GM12878 (cell line): ENCODE measurements around the gene NKD2. TPM values are rescaled to one million over a fixed set of nuclear protein-coding genes. Genes with fewer than 3 reads are reported as not detected.

Experiments used
- ATAC-seq: fragments of 200-7000 bp; cut with Tn5 transposase; 3 replicates; pipeline ENCODE4 v1.9.1; 2020; ENCODE audit warnings: mild to moderate bottlenecking, moderate library complexity
- BruUV-seq: library from RNA; stranded (reverse); fragments of 400-500 nt; replicated peaks from 2 replicates; lab custom pipeline; 2021; lab: Mats Ljungman, UMichigan
- CTCF ChIA-PET: fragments of 300-600 bp; sonication (Branson Sonifier 250); formaldehyde crosslinking; extraction: SDS; loops from one replicate; lab custom pipeline; 2021; ENCODE audit warnings: inconsistent platforms; lab: Yijun Ruan, JAX
- POLR2A ChIA-PET: fragments of 350-600 bp; formaldehyde crosslinking; extraction: SDS; loops from one replicate; lab custom pipeline; 2021; ENCODE audit warnings: inconsistent platforms; lab: Charles Lee
- RAD21 ChIA-PET: fragments of 300-600 bp; sonication (Branson Sonifier 250); formaldehyde crosslinking; loops from one replicate; lab custom pipeline; 2023; ENCODE audit warnings: antibody characterized with exemption; ENCODE audit not compliant: unreplicated experiment; lab: Charles Lee
- SMC1A ChIA-PET: fragments of 300-600 bp; sonication (Branson Sonifier 250); formaldehyde crosslinking; loops from one replicate; lab custom pipeline; 2023; ENCODE audit not compliant: unreplicated experiment, uncharacterized antibody; lab: Charles Lee
- DNase-seq: peaks from one replicate; pipeline ENCODE4 v3.0.0-alpha.2; 2011; ENCODE audit warnings: low read depth, low spot score
- FAIRE-seq: peaks from 3 replicates; lab custom pipeline; 2011; peaks lifted over from hg19 to GRCh38; lab: Jason Lieb, UNC
- H2AFZ ChIP-seq: 2 replicates; pipeline ENCODE4 v1.6.0; 2011; ENCODE audit warnings: low read depth, low read length, control low read depth; ENCODE audit not compliant: control insufficient read depth
- H3K27ac ChIP-seq: 2 replicates; pipeline ENCODE4 v1.5.1; 2011; ENCODE audit warnings: control low read depth; ENCODE audit not compliant: control insufficient read depth, insufficient read depth
- H3K27me3 ChIP-seq, 2 experiments: replicated peaks in 1 of 2; 2 replicates each; pipeline versions ENCODE4 v1.6.0 to v1.6.1; 2011; ENCODE audit warnings: low read length in 1 of 2; ENCODE audit not compliant: control insufficient read depth in 2 of 2, insufficient read depth in 2 of 2
- H3K36me3 ChIP-seq, 2 experiments: 2 replicates each; pipeline ENCODE4 v1.5.1; 2011; ENCODE audit warnings: low read length in 1 of 2; ENCODE audit not compliant: control insufficient read depth in 2 of 2, insufficient read depth in 2 of 2
- H3K4me1 ChIP-seq: 2 replicates; pipeline ENCODE4 v1.6.1; 2011; ENCODE audit warnings: mild to moderate bottlenecking, low read length, moderate library complexity, mixed read lengths; ENCODE audit not compliant: control insufficient read depth, insufficient read depth
- H3K4me2 ChIP-seq: 2 replicates; pipeline ENCODE4 v1.6.0; 2011; ENCODE audit warnings: control low read depth; ENCODE audit not compliant: control insufficient read depth, insufficient read depth
- H3K4me3 ChIP-seq: fragments of 200-600 bp; sonication (generic); 2 replicates; pipeline ENCODE4 v1.5.1; 2016
- H3K79me2 ChIP-seq: 2 replicates; pipeline ENCODE4 v1.6.0; 2011; ENCODE audit warnings: low read length; ENCODE audit not compliant: control insufficient read depth, insufficient read depth
- H3K9ac ChIP-seq: 2 replicates; pipeline ENCODE4 v1.8.0; 2011; ENCODE audit warnings: low read length, control low read depth, mixed read lengths; ENCODE audit not compliant: control insufficient read depth, insufficient read depth
- H3K9me3 ChIP-seq: replicated peaks from 3 replicates; pipeline ENCODE4 v1.5.1; 2011; ENCODE audit warnings: mild to moderate bottlenecking, low read length; ENCODE audit not compliant: control insufficient read depth, insufficient read depth
- H4K20me1 ChIP-seq: 2 replicates; pipeline ENCODE4 v1.6.0; 2011; ENCODE audit not compliant: control insufficient read depth, insufficient read depth
- CHD4 ChIP-seq: fragments of 200-600 bp; sonication (generic); IDR thresholded peaks from 2 replicates; pipeline ENCODE4 v1.6.1; 2016; ENCODE audit warnings: mild to moderate bottlenecking
- DPF2 ChIP-seq: fragments of 450-650 bp; IDR thresholded peaks from 2 replicates; pipeline ENCODE4 v1.6.1; 2017; ENCODE audit warnings: mild to moderate bottlenecking
- HDAC6 ChIP-seq: fragments of 200-600 bp; sonication (generic); IDR thresholded peaks from one replicate; pipeline ENCODE4 v1.8.0; 2017; ENCODE audit warnings: antibody characterized with exemption; ENCODE audit not compliant: unreplicated experiment
- HSF1 ChIP-seq: fragments of 150-350 bp; IDR thresholded peaks from 2 replicates; pipeline ENCODE4 v1.6.1; 2014; ENCODE audit warnings: mild to moderate bottlenecking, low read depth, low read length
- NFYB ChIP-seq: IDR thresholded peaks from 2 replicates; pipeline ENCODE4 v1.6.1; 2011; ENCODE audit warnings: low read depth, mild to moderate bottlenecking, low read length, improper control_type of control experiment, moderate library complexity; ENCODE audit not compliant: insufficient read depth
- POLR2AphosphoS2 ChIP-seq: IDR thresholded peaks from 2 replicates; pipeline ENCODE4 v1.6.1; 2011; ENCODE audit warnings: low read depth, mild to moderate bottlenecking, low read length, improper control_type of control experiment, moderate library complexity
- POLR2AphosphoS5 ChIP-seq: IDR thresholded peaks from 2 replicates; pipeline ENCODE4 v1.6.1; 2011; ENCODE audit warnings: mild to moderate bottlenecking, low read length, inconsistent platforms
- POU2F2 ChIP-seq: IDR thresholded peaks from 3 replicates; pipeline ENCODE4 v1.6.1; 2011; ENCODE audit warnings: low read depth, mild to moderate bottlenecking, low read length, borderline replicate concordance
- RB1 ChIP-seq: fragments of 450-650 bp; formaldehyde crosslinking; IDR thresholded peaks from 2 replicates; pipeline ENCODE4 v1.6.1; 2017; ENCODE audit warnings: mild to moderate bottlenecking, borderline replicate concordance
- RFX5 ChIP-seq: IDR thresholded peaks from 2 replicates; pipeline ENCODE4 v1.6.1; 2011; ENCODE audit warnings: low read depth, low read length, improper control_type of control experiment
- RUNX3 ChIP-seq: IDR thresholded peaks from 2 replicates; pipeline ENCODE4 v1.6.1; 2012; ENCODE audit warnings: low read length, inconsistent platforms
- SMAD1 ChIP-seq: fragments of 450-650 bp; IDR thresholded peaks from 2 replicates; pipeline ENCODE4 v1.6.1; 2018; ENCODE audit warnings: mild to moderate bottlenecking, low read depth; ENCODE audit not compliant: partially characterized antibody
- USF1 ChIP-seq: IDR thresholded peaks from 2 replicates; pipeline ENCODE4 v1.6.1; 2011; ENCODE audit warnings: borderline replicate concordance, low read depth, mild to moderate bottlenecking, moderate library complexity, mixed read lengths, low read length; ENCODE audit not compliant: insufficient read depth; ENCODE audit errors: extremely low read length
- ZBED1 ChIP-seq: IDR thresholded peaks from 2 replicates; pipeline ENCODE4 v1.6.1; 2016; ENCODE audit warnings: borderline replicate concordance
- ZBTB40 ChIP-seq: fragments of 450-650 bp; IDR thresholded peaks from 2 replicates; pipeline ENCODE4 v1.6.1; 2016; ENCODE audit warnings: mild to moderate bottlenecking, moderate library complexity, borderline replicate concordance
- ZNF217 ChIP-seq: fragments of 450-650 bp; IDR thresholded peaks from 2 replicates; pipeline ENCODE4 v1.6.1; 2017; ENCODE audit warnings: antibody characterized with exemption, mild to moderate bottlenecking
- WGBS: methylation state at CpG from one replicate; pipeline ENCODE4 v1.1.6; 2016; ENCODE audit warnings: low lambda C conversion rate; ENCODE audit not compliant: insufficient replicate concordance, insufficient coverage; ENCODE audit errors: missing lambda C conversion rate; 5-methylcytosine and 5-hydroxymethylcytosine counted together
- in situ Hi-C: fragments of 300-500 bp; cut with MboI; formaldehyde crosslinking; loops from 9 replicates; pipeline ENCODE4 v1.14.3; 2018; ENCODE audit warnings: mixed read lengths
- intact Hi-C: fragments of 100-400 bp; cut with micrococcal nuclease; formaldehyde crosslinking; loops from one replicate; pipeline ENCODE4 v1.14.2; 2022; ENCODE audit not compliant: unreplicated experiment
- polyA plus RNA-seq, 11 experiments: library from polyadenylated mRNA; depleted of rRNA in 4 of 11; unstranded in 6 of 11; stranded (reverse) in 5 of 11; fragments of >200 nt; fragmentation: Nextera tagmentation in 4 of 11; fragmentation: Illumina TruSeq in 1 of 11; extraction: Ambion mirVana in 4 of 11; extraction: Trizol in 1 of 11; gene quantifications; 1 replicate in 1 of 11; 2 replicates in 10 of 11; pipeline versions ENCODE4 v1.2.1 to v1.2.3, GENCODE V29; 2011 to 2016; ENCODE audit warnings: inconsistent platforms in 2 of 11, missing spikeins in 2 of 11, low read depth in 1 of 11
- total RNA-seq, 4 experiments: library from RNA; depleted of rRNA in 3 of 4; stranded (reverse); fragments of >200 nt in 3 of 4; fragmentation: Illumina TruSeq in 1 of 4; extraction: Trizol in 1 of 4; gene quantifications; 2 replicates each; pipeline versions ENCODE4 v1.2.1 to v1.2.3, GENCODE V29; 2013 to 2021
- TF ChIP-seq, protein P1 (sequence below): IDR thresholded peaks from 2 replicates; pipeline ENCODE4 v1.6.1; 2012; ENCODE audit warnings: low read depth, low read length, improper control_type of control experiment

The NKD2 gene
- total and polyA plus RNA-seq, 10 of the 15 experiments (the other 5 are each of a cell fraction or from before 2014, with no cell fraction given) = 0.20 to 0.83 (median 0.26) TPM; not detected in 7

DNA sequence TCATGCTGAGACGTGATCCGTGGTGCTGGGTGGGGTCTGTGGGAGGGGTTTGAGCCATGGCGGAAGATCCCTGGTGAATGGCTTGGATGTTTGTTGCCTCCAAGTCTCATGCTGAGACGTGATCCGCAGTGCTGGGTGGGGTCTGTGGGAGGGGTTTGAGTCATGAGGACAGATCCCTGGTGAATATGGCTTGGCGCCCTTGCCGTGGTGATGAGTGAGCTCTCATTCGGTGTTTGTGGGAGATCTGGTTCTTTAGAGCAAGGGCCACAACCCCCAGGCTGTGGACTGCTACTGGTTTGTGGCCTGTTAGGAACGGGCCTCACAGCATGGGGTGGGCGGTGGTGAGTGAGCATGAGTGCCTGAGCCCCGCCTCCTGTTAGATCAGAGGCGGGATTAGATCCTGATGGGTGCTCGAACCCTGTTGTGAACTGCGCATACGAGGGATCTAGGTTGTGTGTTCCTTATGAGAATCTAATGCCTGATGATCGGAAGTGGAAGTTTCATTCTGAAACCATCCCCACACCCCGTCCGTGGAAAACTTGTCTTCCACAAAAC lies 31.2 kb downstream of the NKD2 start:
- Histone ChIP-seq H3K4me1 (no peaks in the 10 kb centered on the region), H3K79me2 (no peaks in the 10 kb centered on the region), H3K9ac (no peak overlapping the region), H4K20me1 (no peaks in the 10 kb centered on the region), H3K4me3 (no peak overlapping the region), H3K36me3 (no peaks in the 10 kb centered on the region), H2AFZ (no peak overlapping the region), H3K27ac (no peak overlapping the region), H3K9me3 (no peaks in the 10 kb centered on the region; the same call in 2 of the 3 replicates), H3K4me2 (no peak overlapping the region), H3K27me3 (no peaks in the 10 kb centered on the region)
- intact Hi-C loops (no loop called here), in situ Hi-C loops (no loop called here)
- CTCF ChIA-PET = no interaction called here
- POLR2A ChIA-PET = no interaction called here
- SMC1A ChIA-PET = no interaction called here
- no peak for DNase-seq
- TF ChIP-seq POLR2AphosphoS5 (no peak), POU2F2 (no peak), NFYB (no peak), CHD4 (no peak), DPF2 (no peak), POLR2AphosphoS2 (no peak), RUNX3 (no peak), ZNF217 (no peak), USF1 (no peak), SMAD1 (no peak), ZBTB40 (no peak), HSF1 (no peak), RFX5 (no peak), ZBED1 (no peak), HDAC6 (no peak), RB1 (no peak)
- TF ChIP-seq, protein P1, sequence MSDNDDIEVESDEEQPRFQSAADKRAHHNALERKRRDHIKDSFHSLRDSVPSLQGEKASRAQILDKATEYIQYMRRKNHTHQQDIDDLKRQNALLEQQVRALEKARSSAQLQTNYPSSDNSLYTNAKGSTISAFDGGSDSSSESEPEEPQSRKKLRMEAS = no peak
- RAD21 ChIA-PET = no interaction called here
- no peak for ATAC-seq
- no TSS peak for BruUV-seq
- 82% methylated on average over 17 of the region's 18 CpGs for WGBS
- no peak for FAIRE-seq
